ENCODE results near the gene FLYWCH2. TPM values are rescaled to one million over a fixed set of nuclear protein-coding genes. Genes with fewer than 3 reads are reported as not detected.

The FLYWCH2 gene
- total RNA-seq, 1 donor from 2014 or later: 15.8 TPM

- Histone ChIP-seq H3K4me2 (peak overlapping the region; percentile 78), H3K36me3 (no peaks in the 10 kb centered on the region), H4K20me1 (ENCODE audit: low read depth) (no peaks in the 10 kb centered on the region), H3K79me2 (ENCODE audit: low read depth) (no peaks in the 10 kb centered on the region), H3F3A (ENCODE audit: low read depth) (no peaks in the 10 kb centered on the region), H3K27ac (no peak overlapping the region), H3K9me3 (ENCODE audit: low read depth) (no peaks in the 10 kb centered on the region), H3K4me3 (peak overlapping the region; percentile 57), H3K4me1 (no peaks in the 10 kb centered on the region), H3K9ac (no peak overlapping the region), H2AFZ (replicated peaks) (peak overlapping the region; percentile 99), H3K27me3 (peaks cover 84% of the 10 kb centered on the region)
- no peak for DNase-seq (ENCODE audit: low spot score)
- Mint-ChIP-seq H3K27me3 (ENCODE audit: insufficient read depth, low read depth) (peaks cover 6% of the 10 kb centered on the region), H3K36me3 (no peaks in the 10 kb centered on the region), H3K9me3 (no peaks in the 10 kb centered on the region), H3K4me1 (peaks cover 2% of the 10 kb centered on the region), H3K4me3 (peak overlapping the region; percentile 85), H3K27ac (no peak overlapping the region)
- no peak for TF ChIP-seq EZH2phosphoT487 (IDR thresholded peaks at IDR 0.05)
These were observed 15.4 kb upstream of the FLYWCH2 start for GRCh38 chr16:2867661-2867986.

GRCh38 chr16:2867987-2868789 lies 14.8 kb upstream of the FLYWCH2 start:
- peaks cover 90% of the 10 kb centered on the region for H3K27me3 ChIP-seq
- Mint-ChIP-seq H3K36me3 (no peaks in the 10 kb centered on the region), H3K27ac (peak overlapping the region; percentile 53), H3K4me3 (peak overlapping the region; percentile 85), H3K27me3 (ENCODE audit: insufficient read depth, low read depth) (peaks cover 6% of the 10 kb centered on the region), H3K9me3 (no peaks in the 10 kb centered on the region), H3K4me1 (peaks cover 2% of the 10 kb centered on the region)
- H3K36me3 ChIP-seq: no peaks in the 10 kb centered on the region
- TF ChIP-seq CTCF (IDR thresholded peaks at IDR 0.05): peak; percentile 95
- TF ChIP-seq EZH2phosphoT487 (IDR thresholded peaks at IDR 0.05): no peak
- TF ChIP-seq EZH2 (IDR thresholded peaks at IDR 0.05): no peak
- no peaks in the 10 kb centered on the region for H4K20me1 ChIP-seq (ENCODE audit: low read depth)
- H3K79me2 ChIP-seq (ENCODE audit: low read depth): no peaks in the 10 kb centered on the region
- no peaks in the 10 kb centered on the region for H3K4me1 ChIP-seq
- no peak overlapping the region for H3K27ac ChIP-seq
- H3K9ac ChIP-seq: no peak overlapping the region
- peak overlapping the region; percentile 78 for H3K4me2 ChIP-seq
- peak overlapping the region; percentile 99 for H2AFZ ChIP-seq (replicated peaks)
- peak overlapping the region; percentile 57 for H3K4me3 ChIP-seq
- peak; percentile 93 for DNase-seq (ENCODE audit: low spot score)
- no peaks in the 10 kb centered on the region for H3F3A ChIP-seq (ENCODE audit: low read depth)
- H3K9me3 ChIP-seq (ENCODE audit: low read depth): no peaks in the 10 kb centered on the region

- no peaks in the 10 kb centered on the region for H3K79me2 ChIP-seq (ENCODE audit: low read depth)
- H3K27ac ChIP-seq: no peak overlapping the region
- no peak overlapping the region for H3K4me3 ChIP-seq
- Mint-ChIP-seq H3K27ac (no peak overlapping the region), H3K4me3 (no peak overlapping the region), H3K9me3 (no peaks in the 10 kb centered on the region), H3K4me1 (peaks cover 2% of the 10 kb centered on the region), H3K27me3 (ENCODE audit: insufficient read depth, low read depth) (peaks cover 11% of the 10 kb centered on the region), H3K36me3 (no peaks in the 10 kb centered on the region)
- no peak for DNase-seq (ENCODE audit: low spot score)
- no peaks in the 10 kb centered on the region for H3K9me3 ChIP-seq (ENCODE audit: low read depth)
- TF ChIP-seq EZH2phosphoT487 (IDR thresholded peaks at IDR 0.05) (no peak), EZH2 (IDR thresholded peaks at IDR 0.05) (no peak), CTCF (IDR thresholded peaks at IDR 0.05) (no peak)
- no peak overlapping the region for H3K4me2 ChIP-seq
- H3K9ac ChIP-seq: no peak overlapping the region
- no peaks in the 10 kb centered on the region for H3F3A ChIP-seq (ENCODE audit: low read depth)
- H3K27me3 ChIP-seq: peaks cover 72% of the 10 kb centered on the region
- H4K20me1 ChIP-seq (ENCODE audit: low read depth): no peaks in the 10 kb centered on the region
- no peak overlapping the region for H2AFZ ChIP-seq (replicated peaks)
- H3K36me3 ChIP-seq: no peaks in the 10 kb centered on the region
- H3K4me1 ChIP-seq: no peaks in the 10 kb centered on the region
These were observed 11.1 kb upstream of the FLYWCH2 start for GRCh38 chr16:2871926-2872325.
